Neural cell (in vitro differentiated cells): Measurements from ENCODE around the gene IRS2. TPM values are rescaled to one million over a fixed set of nuclear protein-coding genes. Genes with fewer than 3 reads are reported as not detected.

ENCODE experiments used
- H2AFZ ChIP-seq: fragments of 200-600, 300-800 bp; sonication (generic), shearing (Covaris generic); 2 replicates; pipeline ENCODE4 v1.6.0; 2014; ENCODE audit warnings: low read depth, mild to moderate bottlenecking, antibody characterized with exemption, low read length, moderate library complexity
- H3F3A ChIP-seq: fragments of 200-600 bp; shearing (Covaris generic); 2 replicates; pipeline ENCODE4 v1.6.1; 2016; ENCODE audit warnings: mild to moderate bottlenecking, moderate library complexity, mixed read lengths, antibody characterized with exemption, low read length; ENCODE audit not compliant: insufficient read depth, poor library complexity, severe bottlenecking
- H3K27ac ChIP-seq: fragments of 200-600, 300-800 bp; sonication (generic), shearing (Covaris generic); 2 replicates; pipeline ENCODE4 v1.5.1; 2014; ENCODE audit warnings: mild to moderate bottlenecking, low read length, moderate library complexity
- H3K27me3 ChIP-seq: fragments of 300-800, 200-600 bp; sonication (generic), shearing (Covaris generic); 2 replicates; pipeline ENCODE4 v1.6.0; 2014; ENCODE audit warnings: mild to moderate bottlenecking, low read depth, low read length, moderate library complexity; ENCODE audit not compliant: insufficient read depth
- H3K36me3 ChIP-seq: fragments of 300-800, 200-600 bp; sonication (generic), shearing (Covaris generic); 2 replicates; pipeline ENCODE4 v1.5.1; 2014; ENCODE audit warnings: mild to moderate bottlenecking, antibody characterized with exemption, low read length, moderate library complexity; ENCODE audit not compliant: insufficient read depth
- H3K4me2 ChIP-seq: fragments of 300-800, 200-600 bp; sonication (generic), shearing (Covaris generic); 2 replicates; pipeline ENCODE4 v1.6.0; 2014; ENCODE audit warnings: mild to moderate bottlenecking, low read length
- H3K4me3 ChIP-seq: fragments of 300-800, 200-600 bp; sonication (generic), shearing (Covaris generic); 2 replicates; pipeline ENCODE4 v1.5.1; 2014; ENCODE audit warnings: mild to moderate bottlenecking, low read length, moderate library complexity
- H3K79me2 ChIP-seq: fragments of 200-600 bp; shearing (Covaris generic); replicated peaks from 2 replicates; pipeline ENCODE4 v1.6.0; 2014; ENCODE audit warnings: mild to moderate bottlenecking, low read length, moderate library complexity; ENCODE audit not compliant: insufficient read depth
- H3K9ac ChIP-seq: fragments of 300-800, 200-600 bp; sonication (generic), shearing (Covaris generic); 2 replicates; pipeline ENCODE4 v1.6.1; 2016; ENCODE audit warnings: mild to moderate bottlenecking, low read length, mixed read lengths
- H3K9me2 ChIP-seq: fragments of 200-600 bp; shearing (Covaris generic); 2 replicates; pipeline ENCODE4 v1.6.1; 2016; ENCODE audit warnings: mild to moderate bottlenecking, low read length, mixed read lengths; ENCODE audit not compliant: insufficient read depth
- H3K9me3 ChIP-seq: fragments of 200-600, 300-800 bp; sonication (generic), shearing (Covaris generic); 2 replicates; pipeline ENCODE4 v1.6.1; 2016; ENCODE audit warnings: mild to moderate bottlenecking, mixed run types, low read length, moderate library complexity, mixed read lengths
- H4K20me1 ChIP-seq: fragments of 200-600 bp; shearing (Covaris generic); 2 replicates; pipeline ENCODE4 v1.6.1; 2016; ENCODE audit warnings: mild to moderate bottlenecking, mixed run types; ENCODE audit not compliant: insufficient read depth
- CTCF ChIP-seq: fragments of 450-650 bp; IDR thresholded peaks from 2 replicates; pipeline ENCODE4 v1.5.1; 2014; ENCODE audit warnings: antibody characterized with exemption, mild to moderate bottlenecking, moderate library complexity; ENCODE audit not compliant: poor library complexity, severe bottlenecking
- EP300 ChIP-seq: fragments of 450-650 bp; conservative IDR thresholded peaks from 2 replicates; pipeline ENCODE4 v1.6.1; 2014; ENCODE audit warnings: antibody characterized with exemption, mild to moderate bottlenecking, moderate library complexity; ENCODE audit not compliant: poor library complexity, severe bottlenecking
- EZH2 ChIP-seq: fragments of 200-600, 300-800 bp; shearing (Covaris generic), sonication (generic); IDR thresholded peaks from 2 replicates; pipeline ENCODE4 v1.6.1; 2014; ENCODE audit warnings: antibody characterized with exemption, low read length, borderline replicate concordance, mild to moderate bottlenecking; ENCODE audit not compliant: insufficient read depth, poor library complexity, severe bottlenecking
- MXI1 ChIP-seq: fragments of 450-650 bp; conservative IDR thresholded peaks from 2 replicates; pipeline ENCODE4 v1.6.1; 2014; ENCODE audit warnings: antibody characterized with exemption, mild to moderate bottlenecking; ENCODE audit not compliant: poor library complexity, severe bottlenecking
- POLR2AphosphoS5 ChIP-seq: IDR thresholded peaks from 2 replicates; pipeline ENCODE4 v1.6.1; 2012
- RAD21 ChIP-seq: fragments of 450-650 bp; conservative IDR thresholded peaks from 2 replicates; pipeline ENCODE4 v1.6.1; 2014; ENCODE audit warnings: antibody characterized with exemption, mild to moderate bottlenecking, moderate library complexity
- REST ChIP-seq: IDR thresholded peaks from 2 replicates; pipeline ENCODE4 v1.6.1; 2012; ENCODE audit warnings: borderline replicate concordance
- SMC3 ChIP-seq: fragments of 450-650 bp; conservative IDR thresholded peaks from 2 replicates; pipeline ENCODE4 v1.6.1; 2014; ENCODE audit warnings: antibody characterized with exemption, mild to moderate bottlenecking, moderate library complexity; ENCODE audit not compliant: poor library complexity
- TAF1 ChIP-seq: IDR thresholded peaks from 2 replicates; pipeline ENCODE4 v1.6.1; 2012; ENCODE audit warnings: low read depth
- polyA plus RNA-seq: library from polyadenylated mRNA; depleted of rRNA; stranded (reverse); fragments of >200 nt; gene quantifications from 2 replicates; pipeline ENCODE4 v1.2.3, GENCODE V29; 2014

Gene IRS2
- polyA plus RNA-seq, 1 donor from 2014 or later, result 7.1 TPM

DNA sequence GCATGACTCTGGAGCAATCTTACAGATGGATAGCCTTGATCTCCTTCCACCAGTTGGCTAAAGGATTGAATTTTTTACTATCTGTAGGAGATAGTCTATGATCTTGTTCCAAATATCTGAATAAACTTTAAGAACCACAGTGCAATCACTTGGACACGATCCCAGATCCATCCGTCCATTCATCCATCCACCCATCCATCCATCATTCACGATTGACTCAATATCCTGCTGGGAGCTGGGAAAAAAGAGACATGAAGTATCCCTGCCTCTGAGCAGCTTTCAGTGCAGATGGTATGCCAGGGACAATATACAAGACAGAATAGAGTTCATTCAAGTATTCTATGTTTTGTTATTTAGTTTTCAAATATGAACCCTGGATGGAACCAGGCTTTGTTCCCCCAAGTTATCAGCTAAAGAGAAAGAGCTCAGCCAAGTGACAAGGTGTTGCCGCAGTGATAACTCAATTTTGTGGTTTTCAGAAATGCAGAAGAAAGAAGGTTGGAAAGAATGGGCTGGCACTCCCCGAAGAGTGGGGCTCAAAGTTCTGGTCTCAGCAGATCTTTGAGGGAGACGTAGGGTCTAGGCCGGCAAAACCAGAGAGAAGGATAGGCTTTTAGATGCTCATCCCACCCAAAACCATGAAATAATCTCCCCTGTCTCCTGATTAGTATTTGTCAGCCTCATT, 66.3 kb downstream of the IRS2 start:
- Histone ChIP-seq H3K9me3 (no peaks in the 10 kb centered on the region), H3K4me2 (no peak overlapping the region), H3K9ac (no peak overlapping the region), H3K36me3 (no peaks in the 10 kb centered on the region), H4K20me1 (no peaks in the 10 kb centered on the region), H3K9me2 (no peaks in the 10 kb centered on the region), H3K27ac (no peak overlapping the region), H3K79me2 (no peaks in the 10 kb centered on the region), H3K4me3 (no peak overlapping the region), H2AFZ (no peak overlapping the region), H3K27me3 (no peaks in the 10 kb centered on the region), H3F3A (no peaks in the 10 kb centered on the region)
- TF ChIP-seq REST (no peak), SMC3 (no peak), RAD21 (no peak), POLR2AphosphoS5 (no peak), TAF1 (no peak), MXI1 (no peak), CTCF (no peak), EZH2 (no peak), EP300 (no peak)

DNA sequence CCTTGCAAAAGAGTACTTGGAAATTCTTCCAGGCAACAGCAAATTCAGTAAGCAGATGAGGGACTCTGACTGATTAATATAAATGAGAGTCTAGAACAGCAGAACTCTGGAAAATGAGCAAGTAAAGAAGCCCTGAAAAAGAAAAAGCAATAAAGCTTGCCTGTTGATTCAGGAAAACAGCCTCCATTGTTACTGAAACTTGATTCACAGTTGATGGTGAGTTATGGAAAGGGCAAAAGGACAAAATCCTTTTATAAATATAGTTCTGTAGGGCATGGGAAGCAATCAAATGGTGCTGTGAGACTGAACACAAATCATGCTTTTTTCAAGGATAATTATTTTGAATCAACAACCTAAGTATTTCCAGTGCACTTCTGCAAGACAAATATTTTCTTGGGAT, 67.7 kb downstream of the IRS2 start:
- no peak overlapping the region for H3K9ac ChIP-seq
- no peak overlapping the region for H3K4me2 ChIP-seq
- H3K9me2 ChIP-seq, result no peaks in the 10 kb centered on the region
- no peaks in the 10 kb centered on the region for H3K36me3 ChIP-seq
- no peaks in the 10 kb centered on the region for H4K20me1 ChIP-seq
- no peak overlapping the region for H2AFZ ChIP-seq
- H3F3A ChIP-seq, result no peaks in the 10 kb centered on the region
- H3K27me3 ChIP-seq, result no peaks in the 10 kb centered on the region
- H3K27ac ChIP-seq, result no peak overlapping the region
- H3K4me3 ChIP-seq, result no peak overlapping the region
- no peak for TF ChIP-seq RAD21
- TF ChIP-seq POLR2AphosphoS5, result no peak
- TF ChIP-seq CTCF, result no peak
- no peak for TF ChIP-seq EP300
- TF ChIP-seq TAF1, result no peak
- no peak for TF ChIP-seq SMC3
- H3K79me2 ChIP-seq, result no peaks in the 10 kb centered on the region
- no peaks in the 10 kb centered on the region for H3K9me3 ChIP-seq
